Stimulated activated CD4-positive, alpha-beta T cell treated with anti-CD3 and anti-CD28 coated beads, Interleukin-15, amount 100 ng/mL, for 1 hour (primary cell): ENCODE data around the gene SLC26A3.

Source experiments
- DNase-seq, 2 donors: peaks; one replicate each; pipeline ENCODE4 v3.0.0-alpha.2; 2020; ENCODE audit warnings: low read depth in 1 of 2, low spot score in 1 of 2

SLC26A3 gene

DNA sequence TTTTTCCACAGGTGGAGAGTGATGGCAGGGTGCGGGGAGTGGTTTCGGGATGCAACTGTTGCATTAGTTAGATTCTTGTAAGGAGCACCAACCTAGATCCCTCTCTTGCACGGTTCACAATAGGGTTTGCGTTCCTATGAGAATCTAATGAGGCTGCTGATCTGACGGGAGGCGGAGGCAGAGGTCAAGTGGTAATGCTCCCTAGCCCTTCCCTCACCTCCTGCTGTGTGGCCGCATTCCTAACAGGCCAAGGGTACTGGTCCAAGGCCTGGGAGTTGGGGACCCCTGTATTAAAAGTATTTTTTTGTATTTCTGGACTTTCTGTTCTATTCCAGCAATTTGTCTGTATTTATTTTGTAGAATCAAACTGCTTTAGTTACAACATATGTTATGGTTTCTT lies 51.9 kb downstream of the SLC26A3 start:
- DNase-seq = no peak

DNA sequence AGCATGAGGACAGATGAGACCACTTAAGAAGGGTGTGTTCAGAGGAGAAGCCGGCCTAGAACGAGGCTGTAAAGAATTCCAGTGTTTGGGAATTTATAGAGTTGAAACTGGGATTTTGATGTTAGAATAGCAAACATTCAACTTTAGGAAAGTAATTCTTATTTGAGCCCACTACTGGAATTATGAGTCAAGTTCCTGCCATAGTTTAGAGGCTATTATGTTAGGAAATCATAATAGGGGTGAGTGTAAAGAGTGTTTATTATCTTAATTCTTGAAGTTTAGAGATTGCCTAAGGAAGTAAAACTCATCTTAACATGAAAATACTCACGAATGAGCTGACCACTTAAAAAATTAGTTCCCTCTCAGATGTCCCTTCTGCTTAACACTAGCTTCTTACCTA lies 57.0 kb downstream of the SLC26A3 start:
- no peak for DNase-seq

DNA sequence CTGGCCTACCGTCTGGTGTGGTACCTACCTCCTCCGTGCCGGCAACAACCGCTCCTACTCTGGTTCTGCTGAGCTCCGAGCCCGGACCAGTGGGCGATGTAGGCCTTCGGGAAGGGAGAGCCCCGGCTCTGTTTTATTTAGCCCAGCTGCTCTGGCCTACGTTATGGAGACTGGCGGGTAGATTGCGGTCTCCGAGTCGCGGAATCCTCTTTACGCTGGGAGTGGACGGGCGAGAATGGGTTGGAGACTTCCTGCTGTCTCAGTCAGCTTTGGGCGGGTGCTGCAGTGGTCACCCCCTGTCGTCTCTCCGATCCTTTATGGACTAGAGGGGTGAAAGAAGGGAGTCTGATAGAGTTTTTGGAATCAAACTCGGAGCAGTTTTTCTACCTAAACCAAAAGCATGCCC lies 58.7 kb downstream of the SLC26A3 start:
- DNase-seq = no peak

DNA sequence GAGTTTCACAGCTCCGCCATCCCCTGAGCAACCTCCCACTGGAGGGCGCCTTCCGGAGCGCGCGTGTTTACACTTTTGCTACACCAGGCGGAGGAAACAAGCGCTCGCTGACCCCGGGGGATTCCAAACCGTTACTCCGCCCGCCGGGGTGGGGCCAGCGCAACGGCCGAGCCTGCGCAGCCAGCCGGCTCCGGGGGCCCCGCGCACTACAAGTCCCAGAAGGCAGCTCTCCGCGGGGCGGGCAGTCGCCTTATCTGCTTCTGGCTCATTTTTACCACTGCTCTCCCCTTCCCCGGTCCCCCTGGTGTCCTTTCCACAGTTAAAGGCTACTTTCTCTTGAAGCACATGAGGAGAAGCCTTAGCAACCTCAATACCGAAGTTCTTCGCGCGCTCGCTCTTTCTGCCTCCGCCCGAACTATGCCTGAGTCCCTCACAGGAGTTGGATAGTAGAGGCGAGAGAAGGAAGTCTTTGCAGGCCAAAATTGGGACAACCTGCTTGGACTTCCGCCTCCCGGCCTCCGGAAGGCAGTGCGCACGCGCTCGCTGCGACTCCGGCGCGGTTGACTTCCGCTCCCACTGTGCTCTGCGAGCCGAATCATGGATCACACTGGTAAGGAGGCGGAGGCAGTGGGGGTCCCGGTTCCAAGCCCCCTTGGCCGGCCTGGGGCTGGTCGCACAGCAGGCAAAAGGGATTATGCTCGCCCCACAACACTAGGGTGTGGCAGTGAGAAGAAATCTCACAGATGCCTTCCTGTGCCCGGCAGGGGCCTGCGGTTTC lies 59.3 kb downstream of the SLC26A3 start, which contains the start of gene CBLL1:
TSS of gene CBLL1 (plus strand) at position 576 of the 778 bp plus-strand sequence. CDS start at position 598, 22 bp downstream.
- peak; percentile 95 to 98 for DNase-seq

DNA sequence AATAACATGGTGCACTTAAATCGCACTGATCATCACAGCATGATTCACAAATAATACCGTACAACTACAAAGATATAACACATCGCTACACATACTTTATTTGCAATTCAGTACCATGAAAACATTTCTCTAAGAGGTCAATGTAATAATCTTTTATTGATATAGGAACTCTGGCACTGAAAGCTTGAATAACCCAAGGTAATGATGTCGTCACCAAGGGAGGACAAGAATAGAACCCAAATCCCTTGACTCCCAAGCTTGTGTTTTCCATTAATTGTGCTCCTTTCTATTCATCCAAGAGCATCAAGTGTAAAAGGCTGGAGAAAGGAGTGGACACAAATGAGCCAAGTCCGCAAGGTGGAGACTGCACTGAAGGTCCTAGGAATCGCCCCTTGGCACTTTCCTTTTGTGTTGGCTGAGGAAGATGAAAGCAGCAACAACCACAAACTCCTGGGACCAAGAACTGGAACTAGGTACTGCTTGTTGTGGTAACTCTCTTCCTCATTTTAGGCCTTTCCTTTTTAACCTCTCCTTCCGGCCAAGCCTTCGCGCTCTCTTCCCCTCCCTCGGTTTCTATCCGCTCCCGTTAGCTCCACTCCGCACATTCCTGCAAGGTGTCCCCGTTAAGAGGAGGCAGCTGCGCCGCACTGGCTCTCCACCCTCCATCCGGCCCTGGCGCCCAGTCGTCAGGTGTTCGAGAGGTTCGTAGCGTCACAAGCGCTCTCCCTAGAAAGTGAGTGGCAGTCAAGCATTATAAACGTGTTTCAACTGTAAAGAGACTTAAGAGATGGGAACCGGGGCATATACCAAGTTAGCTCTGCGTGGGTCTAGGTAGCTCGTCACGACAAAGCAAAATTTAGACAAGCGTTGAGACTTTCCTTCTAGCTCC lies 60.1 kb downstream of the SLC26A3 start:
- no peak for DNase-seq

DNA sequence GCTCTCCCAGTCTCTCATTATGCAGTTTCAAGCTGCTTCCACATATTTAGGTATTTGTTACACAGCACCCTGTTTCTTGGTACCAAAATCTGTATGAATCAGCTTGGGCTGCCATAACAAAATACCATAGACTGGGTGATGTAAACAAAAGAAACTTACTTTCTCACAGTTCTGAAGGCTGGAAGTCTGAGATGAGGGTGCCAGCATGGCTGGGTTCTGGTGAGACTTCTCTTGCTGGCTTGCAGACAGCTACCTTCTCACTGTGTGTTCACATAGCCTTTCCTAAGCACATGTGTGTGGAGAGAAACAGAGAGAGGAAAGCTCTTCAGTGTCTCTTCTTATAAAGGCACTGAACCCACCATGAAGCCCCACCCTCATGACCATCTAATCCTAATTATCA lies 74.7 kb downstream of the SLC26A3 start:
- DNase-seq = no peak

DNA sequence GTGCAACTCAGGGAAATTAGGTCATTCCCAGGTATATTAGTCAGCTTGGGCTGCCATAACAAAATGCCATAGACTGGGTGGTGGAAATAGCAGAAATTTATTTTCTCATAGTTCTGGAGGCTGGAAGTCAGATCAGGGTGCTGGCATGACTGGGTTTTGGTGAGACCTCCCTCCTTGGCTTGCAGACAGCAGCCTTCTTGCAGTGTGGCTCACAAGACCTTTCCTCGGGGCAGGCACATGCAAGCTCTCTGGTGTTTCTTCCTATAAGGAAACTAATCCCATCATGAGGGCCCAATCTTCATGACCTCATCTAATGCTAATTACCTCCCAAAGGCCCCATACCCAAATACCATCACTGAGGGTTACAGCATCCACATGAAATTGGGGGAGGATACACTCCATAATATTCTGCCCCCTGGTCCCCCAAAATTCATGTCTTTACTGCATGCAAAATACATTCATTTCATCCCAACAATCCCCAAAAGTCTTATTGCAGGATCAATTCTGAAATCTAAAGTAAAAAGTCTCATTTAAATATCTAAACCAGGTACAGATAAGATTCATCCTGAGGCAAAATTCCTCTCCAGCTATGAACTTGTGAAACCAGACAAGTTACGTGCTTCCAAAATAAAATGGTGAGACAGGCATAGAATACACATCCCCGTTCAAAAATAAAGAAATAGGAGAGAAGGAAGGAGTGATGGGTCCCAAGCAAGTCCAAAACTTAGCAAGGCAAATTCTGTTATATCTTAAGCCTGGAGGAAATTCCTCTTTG lies 76.5 kb downstream of the SLC26A3 start:
- DNase-seq = no peak

DNA sequence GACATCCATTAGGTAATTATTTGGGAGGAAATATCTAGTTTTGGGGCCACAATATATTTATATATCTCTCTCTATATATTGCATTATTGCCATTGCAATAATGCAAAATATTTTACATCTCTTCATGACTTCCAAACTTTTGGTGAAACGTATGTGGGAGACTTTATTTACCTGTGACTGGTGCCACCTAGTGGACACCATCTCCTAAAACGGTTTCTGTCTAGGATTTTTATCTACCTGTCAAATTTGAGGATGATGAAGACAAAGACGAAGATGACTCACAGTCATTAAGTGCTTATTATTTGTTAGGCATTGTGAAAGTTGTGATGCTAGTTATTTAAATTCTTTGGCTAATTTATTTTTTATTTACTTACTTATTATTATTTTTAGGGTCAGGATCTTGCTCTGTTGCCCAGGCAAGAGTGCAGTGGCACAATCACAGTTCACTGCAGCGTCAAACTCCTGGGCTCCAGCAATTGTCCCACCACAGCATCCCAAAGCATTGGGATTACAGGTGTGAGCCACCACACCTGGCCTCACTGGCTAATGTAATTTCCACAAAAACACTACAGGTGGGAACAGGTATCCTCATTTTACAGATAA lies 77.8 kb downstream of the SLC26A3 start:
- no peak for DNase-seq

DNA sequence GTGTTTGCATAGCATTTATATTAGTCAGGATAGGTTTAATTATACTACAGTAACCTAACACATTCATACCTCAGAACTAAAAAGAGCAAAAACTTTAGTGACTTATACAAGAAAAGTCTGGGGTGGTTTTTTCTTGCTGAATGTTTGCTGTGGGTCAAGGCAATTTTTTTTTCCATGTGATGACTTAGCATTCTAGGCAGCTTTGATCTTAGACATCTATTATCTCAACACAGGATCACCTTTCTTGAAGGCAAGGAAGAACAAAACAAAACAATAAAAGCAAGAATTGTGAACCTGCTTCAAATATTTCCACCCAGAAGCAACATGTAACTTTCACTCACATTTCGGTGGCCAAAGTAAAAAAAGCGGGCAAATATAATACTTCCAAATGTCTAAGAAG lies 79.8 kb downstream of the SLC26A3 start:
- no peak for DNase-seq

DNA sequence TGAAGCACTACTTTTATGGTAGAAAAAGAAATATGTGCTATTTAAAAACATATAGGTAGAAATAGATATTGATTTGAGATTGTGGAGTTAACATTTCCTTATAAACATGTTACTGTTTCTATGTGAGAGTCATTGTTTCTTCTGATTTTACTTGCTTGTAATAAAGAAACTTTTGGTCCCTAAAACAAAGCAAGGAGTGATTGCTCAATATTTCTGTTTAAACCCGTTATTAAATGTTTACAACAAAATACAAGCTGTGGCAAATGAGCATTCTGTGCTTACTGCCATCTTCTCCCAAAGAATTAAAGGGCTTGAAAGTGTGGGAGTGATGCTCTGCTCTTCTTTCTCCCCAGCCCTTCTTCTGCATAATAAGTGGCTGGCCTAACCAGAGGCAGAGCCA lies 81.7 kb downstream of the SLC26A3 start:
- DNase-seq = no peak

DNA sequence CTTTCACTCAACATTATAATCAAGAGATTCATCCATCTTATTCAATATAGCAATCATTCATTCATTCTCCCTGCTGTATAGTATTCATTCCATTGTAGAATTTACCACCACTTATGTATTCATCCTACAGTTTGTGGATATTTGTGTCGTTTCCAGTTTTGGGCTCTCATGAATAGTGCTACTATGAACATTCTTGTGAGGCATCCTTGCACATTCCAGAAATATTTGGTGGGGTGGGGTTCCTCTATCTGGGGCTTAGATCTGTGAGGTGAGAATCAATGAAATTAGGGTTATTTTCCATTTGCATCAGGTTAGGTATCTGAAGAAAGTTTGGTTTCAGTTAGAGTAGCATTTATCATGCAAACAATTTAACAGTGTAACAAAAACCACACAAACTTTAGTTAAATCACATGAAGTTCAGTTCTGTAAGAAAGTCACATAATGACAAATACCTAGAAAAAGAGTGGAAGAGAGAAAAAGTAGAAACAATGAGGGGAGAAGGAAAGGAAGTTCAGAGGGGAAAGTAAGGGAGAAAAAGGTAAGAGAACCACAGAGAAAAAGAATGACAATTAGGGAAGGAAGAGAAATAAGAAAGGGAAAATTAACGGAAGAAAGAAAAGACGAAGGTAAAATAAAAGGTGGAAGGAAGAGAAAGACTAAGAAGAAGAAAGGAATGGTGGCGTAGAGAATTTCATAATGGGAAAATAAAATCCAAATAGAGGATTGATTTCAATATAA lies 84.4 kb downstream of the SLC26A3 start:
- DNase-seq = no peak

DNA sequence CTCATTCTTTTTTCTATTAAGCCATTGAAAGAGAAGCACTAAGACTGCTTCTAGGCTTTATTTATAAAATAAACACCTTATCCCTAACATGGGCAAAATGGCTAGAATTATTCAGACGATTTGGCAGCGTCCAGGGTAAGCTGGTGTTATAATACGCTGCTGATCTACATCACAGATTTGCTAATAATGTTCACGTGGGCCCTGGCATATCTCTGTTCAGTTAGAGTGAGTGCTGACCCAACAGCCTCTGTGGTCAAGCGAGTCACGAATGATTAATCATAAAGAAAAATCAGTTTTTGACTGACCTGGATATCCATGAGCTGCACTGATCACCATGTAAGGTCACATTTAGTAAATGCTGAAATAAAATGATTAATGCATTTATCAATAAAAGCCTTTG lies 87.5 kb downstream of the SLC26A3 start:
- no peak for DNase-seq
